Measurements from ENCODE around the gene PDGFRB.

- TF ChIP-seq CTCF (IDR thresholded peaks at IDR 0.05) (no peak), POLR2AphosphoS5 (IDR thresholded peaks at IDR 0.05; ENCODE audit: insufficient read depth in 1 of 2, low read depth in 1 of 2) (no peak)
These were observed 32.6 kb upstream of the PDGFRB start for GRCh38 chr5:150188146-150188842.

Measured in vagina (tissue), 2 donors.